HG03060 (cell line): Measurements from ENCODE around the gene TAS2R41.
"Not testable (repeated sequence)": the region's sequence is repeated elsewhere in the genome, so short reads cannot be mapped to it uniquely, and the experiment has no call there.

Experiments
- ATAC-seq: cut with Tn5 transposase; IDR thresholded peaks from one replicate; pipeline ENCODE4 v1.9.1; 2021; ENCODE audit warnings: low read depth, moderate number of reproducible peaks; ENCODE audit not compliant: unreplicated experiment

Gene TAS2R41

DNA sequence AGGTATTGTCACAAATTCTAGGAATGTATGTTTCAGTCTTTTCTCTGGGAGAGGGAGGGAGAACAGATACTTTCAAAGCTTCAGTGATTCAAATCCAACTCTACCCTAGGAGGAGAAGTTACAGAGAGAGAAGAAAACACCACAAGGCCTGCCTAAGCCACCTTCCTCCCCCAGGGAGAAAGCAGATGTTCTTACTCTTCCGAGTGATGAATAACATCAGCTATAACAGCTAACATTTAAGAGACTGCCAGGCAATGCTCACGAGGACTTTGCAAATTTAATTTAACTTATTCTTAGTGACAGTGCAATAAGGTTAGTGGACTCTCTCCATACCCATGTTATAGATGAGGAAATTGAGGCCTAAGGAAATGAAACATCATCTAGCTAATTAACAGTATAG is 36.8 kb downstream of the TAS2R41 start:
- ATAC-seq = no peak

DNA sequence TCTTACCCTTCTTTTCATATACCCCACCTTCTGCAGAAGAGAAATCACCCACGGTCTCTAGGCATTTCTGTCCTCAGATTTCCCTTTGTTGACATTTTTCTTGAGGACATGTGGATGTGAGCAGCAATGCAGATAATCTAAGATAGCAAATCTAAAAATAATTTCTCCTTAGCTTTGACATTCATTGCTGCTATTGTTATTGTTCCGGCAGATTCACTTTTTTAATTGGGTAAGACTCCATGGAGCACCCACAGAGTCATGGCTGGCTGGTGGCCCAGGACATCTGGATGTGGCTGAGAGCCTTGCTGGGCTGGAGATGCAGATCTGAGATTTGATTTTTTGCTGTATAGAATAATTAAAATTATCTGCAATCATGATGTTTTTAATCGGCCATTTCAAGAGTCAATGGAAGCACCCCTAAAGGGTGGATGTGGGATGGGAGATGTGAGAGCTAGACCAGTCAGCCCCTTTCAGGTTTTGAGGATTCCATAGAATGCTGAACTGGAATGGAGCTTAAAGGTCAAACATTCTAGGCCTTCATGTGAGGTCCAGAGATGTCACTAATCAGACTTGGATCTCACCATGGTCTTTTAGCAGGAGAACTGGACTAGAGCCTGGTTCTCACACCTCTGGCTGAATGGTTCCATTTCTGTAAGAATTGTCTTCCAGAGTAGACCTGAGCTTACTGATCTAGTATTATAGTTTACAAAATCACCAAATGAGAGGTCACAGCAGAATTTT is 37.5 kb downstream of the TAS2R41 start:
- ATAC-seq = no peak

DNA sequence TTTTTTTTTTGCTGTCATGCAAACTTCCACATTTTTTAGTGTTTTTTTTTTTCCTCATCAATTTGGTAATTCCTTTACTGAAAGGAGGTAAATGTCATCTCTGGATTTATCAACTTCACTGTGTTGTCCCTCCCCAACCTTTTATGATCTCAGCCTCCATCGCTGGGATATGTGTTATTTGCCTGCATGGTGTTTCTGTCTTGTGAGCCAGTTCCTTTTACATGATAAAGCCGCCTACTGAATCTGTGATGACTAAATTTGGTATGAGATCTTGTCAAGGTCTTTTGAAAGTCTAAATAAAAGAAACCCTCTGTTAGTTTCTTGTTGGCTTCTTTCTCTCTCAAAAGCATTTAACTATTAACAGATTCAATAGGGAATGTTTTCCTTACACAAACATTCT is 39.3 kb downstream of the TAS2R41 start:
- no peak for ATAC-seq

DNA sequence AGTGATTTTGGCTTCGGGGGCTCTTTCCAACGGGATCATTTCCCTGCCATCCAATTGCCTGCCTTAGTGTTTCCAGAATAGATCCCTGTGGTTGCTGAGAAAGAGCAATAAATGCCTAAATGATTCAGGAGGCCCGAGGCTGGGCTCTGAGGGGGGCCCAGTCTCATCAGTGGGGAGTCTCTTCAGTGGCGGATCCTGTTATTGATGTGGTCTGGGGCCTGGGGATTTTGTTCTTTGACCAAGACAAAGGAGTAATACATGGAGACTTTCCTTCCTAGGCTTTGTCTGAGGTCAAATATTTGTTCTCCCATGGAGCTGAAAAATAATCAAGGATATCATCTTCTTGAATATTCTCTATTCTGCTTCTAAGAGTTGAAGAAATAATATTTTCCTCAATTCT is 40.8 kb downstream of the TAS2R41 start:
- no peak for ATAC-seq

DNA sequence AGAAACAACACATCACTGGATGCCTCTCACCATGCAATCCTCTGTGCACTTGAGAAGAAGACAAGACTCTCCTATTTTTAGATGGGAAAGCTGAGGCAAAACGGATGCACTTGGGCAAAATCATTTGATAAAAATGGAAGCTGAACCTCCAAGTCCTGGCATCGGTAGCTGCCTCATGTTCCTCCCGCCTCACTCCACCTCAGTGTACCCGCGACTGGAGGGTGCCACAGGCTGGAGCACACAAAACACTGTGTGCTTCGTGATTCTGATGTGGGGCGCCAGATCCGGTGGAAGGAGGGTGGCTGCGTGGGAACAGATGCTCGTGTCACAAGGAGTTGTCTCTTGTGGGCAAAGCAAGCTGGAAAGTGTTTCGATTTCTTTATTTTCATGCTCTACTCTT is 41.3 kb downstream of the TAS2R41 start:
- ATAC-seq = no peak

DNA sequence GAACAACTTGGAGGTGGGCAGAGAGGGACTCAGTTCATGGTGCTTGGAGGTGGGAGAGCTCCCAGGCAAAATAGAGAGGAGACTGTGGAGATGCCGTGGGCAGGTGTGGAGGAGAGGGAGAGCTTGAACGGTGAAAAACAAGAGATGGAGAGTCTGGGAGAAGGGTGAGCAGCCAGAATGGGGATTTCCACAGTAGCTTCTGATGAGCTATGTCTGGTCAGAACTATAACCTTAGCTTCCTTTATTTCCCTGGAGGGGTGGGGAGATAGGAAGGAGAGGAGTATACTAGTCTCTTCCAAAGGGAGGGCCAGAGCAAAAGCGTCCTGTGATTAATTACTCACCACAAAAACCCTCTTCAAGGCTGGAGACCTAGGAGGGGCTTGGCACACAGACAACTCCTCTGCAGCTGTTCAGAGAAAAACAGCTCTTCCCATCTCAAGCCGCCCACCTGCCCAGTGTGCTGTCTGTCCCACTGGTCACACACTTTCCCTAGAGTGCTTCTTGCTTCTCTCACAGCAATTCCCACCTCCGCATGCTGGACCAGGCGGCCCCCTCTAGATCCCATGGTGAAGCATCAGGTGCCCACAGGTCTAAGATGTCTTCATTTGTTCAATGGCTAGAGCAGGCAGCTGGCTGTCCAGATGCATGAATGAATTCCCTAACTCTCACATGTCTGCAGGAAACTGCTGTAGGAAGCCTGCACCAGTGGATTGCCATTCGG is 41.9 kb downstream of the TAS2R41 start:
- no peak for ATAC-seq

DNA sequence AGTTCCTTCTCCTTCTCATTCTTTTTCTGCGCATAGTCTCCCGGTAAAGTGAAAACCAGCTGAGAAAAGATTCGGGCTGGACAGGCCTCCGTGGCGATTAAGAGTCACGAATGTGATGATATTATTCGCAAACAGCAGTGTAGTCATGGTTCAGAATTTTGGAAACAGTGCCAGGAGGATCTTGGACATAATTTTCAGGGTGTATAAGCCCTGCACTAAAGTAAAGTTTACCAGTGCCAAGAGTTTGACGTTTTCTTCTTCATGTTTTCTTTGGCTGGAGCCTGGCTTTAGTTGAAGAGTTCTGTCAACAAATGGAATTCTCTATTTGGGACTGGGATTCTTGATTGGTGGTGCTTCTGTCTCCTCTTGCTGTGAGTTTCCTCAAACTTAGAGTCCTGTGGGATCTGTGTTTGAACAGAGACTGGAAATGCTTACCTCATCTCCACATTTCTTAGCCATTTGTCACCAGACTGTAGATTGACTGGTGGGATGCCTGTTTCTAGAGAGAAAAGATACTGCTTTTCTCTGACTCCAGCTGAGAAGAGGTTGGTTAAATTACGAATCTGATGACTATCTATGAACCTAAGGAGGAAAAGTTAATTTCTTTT is 44.7 kb downstream of the TAS2R41 start:
- ATAC-seq = not testable (repeated sequence)
